A549 treated with Hydrocortisone at 1 μM for 4 hours (cell line): ENCODE results near the gene SPOCK2. TPM values are rescaled to one million over a fixed set of nuclear protein-coding genes. Genes with fewer than 3 reads are reported as not detected.

ENCODE experiments used
- total RNA-seq: library from RNA; stranded (reverse); fragments of 200-300 nt; extraction: Qiagen RNA extraction; gene quantifications from 5 replicates; pipeline ENCODE4 v1.2.3, GENCODE V29; 2022

The SPOCK2 gene, protein sequence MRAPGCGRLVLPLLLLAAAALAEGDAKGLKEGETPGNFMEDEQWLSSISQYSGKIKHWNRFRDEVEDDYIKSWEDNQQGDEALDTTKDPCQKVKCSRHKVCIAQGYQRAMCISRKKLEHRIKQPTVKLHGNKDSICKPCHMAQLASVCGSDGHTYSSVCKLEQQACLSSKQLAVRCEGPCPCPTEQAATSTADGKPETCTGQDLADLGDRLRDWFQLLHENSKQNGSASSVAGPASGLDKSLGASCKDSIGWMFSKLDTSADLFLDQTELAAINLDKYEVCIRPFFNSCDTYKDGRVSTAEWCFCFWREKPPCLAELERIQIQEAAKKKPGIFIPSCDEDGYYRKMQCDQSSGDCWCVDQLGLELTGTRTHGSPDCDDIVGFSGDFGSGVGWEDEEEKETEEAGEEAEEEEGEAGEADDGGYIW
- total RNA-seq = 0.29 to 0.53 TPM (median 0.37 TPM) in 5 replicates

DNA sequence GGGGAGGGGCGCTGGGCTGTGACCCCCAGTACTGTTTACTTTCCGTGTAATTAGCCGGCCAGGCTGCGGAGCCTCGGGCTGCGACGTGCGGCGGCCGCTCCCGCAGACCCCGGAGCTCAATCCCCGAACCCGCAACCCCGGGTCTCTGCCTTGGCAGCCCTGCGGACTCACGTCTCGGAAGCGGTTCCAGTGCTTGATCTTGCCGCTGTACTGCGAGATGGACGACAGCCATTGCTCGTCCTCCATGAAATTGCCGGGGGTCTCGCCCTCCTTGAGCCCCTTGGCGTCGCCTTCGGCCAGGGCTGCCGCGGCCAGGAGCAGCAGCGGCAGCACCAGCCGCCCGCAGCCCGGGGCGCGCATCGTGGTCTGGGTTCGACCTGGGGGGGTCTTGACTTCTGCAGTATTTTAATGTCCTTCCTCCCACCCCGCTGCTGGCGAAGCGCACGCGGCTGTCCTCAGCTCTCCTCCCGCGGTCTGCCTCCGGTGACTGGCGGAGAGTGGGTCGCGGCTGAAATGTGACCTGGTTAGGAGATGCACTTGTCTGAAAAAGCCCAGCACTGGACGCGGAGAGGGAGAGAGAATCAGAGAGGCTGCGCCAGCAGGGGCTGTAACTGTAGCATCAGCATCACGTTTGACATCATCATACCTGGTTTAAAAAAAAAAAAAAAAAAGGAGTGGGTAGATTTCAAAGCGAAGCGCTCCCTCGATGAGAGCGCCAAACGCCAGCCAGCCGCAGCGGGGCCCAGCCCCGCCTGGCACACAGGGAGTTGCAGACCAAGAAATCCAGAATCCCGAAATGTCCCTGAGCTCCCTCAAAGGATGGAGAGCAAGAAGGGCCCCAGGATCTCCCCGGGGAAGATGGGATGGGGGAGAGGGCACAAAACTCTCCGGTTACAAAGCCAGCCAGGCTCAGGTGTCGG lies at the start of gene SPOCK2:
TSS of gene SPOCK2 (minus strand) at position 583 of the 920 bp plus-strand sequence. CDS start at position 360, 223 bp downstream.

Other genes with a start within 250 kb of the SPOCK2 start
- 853 to 991 TPM (median 894 TPM) in 5 replicates for gene PSAP, start 237.3 kb downstream of the SPOCK2 start, total RNA-seq
- 43.0 to 57.6 TPM (median 51.6 TPM) in 5 replicates for gene CHST3, start 124.2 kb downstream of the SPOCK2 start, total RNA-seq
- gene ANAPC16, start 127.5 kb upstream of the SPOCK2 start, total RNA-seq = 60.5 to 89.7 TPM (median 86.2 TPM) in 5 replicates
- 33.9 to 50.6 TPM (median 39.1 TPM) in 5 replicates for gene ASCC1, start 127.7 kb upstream of the SPOCK2 start, total RNA-seq
- gene DDIT4, start 185.4 kb upstream of the SPOCK2 start, total RNA-seq = 325 to 408 TPM (median 405 TPM) in 5 replicates